ENCODE data around the gene LONRF2.

DNA sequence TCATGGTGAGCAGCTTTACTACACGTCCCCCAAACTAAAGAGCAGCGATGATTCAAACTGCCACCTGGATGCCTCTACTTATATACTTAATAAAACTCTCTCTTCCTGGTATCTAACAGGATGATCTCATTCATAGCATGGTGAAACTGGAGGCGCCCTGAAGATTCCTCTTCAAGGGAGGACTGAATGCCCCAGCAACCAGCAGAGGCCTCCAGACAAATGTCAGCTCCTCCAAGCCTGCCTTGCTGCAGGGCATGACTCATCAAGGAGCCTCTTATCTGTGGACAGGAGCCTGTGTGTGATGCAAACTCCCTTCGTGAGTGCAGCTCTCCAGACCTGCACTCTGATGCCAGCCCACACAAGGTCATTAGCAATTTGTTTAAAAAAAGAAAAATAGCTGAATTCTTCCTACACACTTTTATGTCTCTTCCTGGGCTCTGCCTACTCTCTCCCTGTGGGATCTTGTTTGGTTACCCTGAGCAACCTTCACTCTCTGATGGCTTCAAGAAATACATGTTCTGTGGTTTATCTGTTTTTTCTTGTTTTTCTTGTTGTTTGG lies 30.2 kb downstream of the LONRF2 start:
- no peak for TF ChIP-seq ZNF317 (CRISPR knock-in tag; IDR thresholded peaks at IDR 0.05; ENCODE audit: borderline replicate concordance, low read depth)
- TF ChIP-seq, protein P1, sequence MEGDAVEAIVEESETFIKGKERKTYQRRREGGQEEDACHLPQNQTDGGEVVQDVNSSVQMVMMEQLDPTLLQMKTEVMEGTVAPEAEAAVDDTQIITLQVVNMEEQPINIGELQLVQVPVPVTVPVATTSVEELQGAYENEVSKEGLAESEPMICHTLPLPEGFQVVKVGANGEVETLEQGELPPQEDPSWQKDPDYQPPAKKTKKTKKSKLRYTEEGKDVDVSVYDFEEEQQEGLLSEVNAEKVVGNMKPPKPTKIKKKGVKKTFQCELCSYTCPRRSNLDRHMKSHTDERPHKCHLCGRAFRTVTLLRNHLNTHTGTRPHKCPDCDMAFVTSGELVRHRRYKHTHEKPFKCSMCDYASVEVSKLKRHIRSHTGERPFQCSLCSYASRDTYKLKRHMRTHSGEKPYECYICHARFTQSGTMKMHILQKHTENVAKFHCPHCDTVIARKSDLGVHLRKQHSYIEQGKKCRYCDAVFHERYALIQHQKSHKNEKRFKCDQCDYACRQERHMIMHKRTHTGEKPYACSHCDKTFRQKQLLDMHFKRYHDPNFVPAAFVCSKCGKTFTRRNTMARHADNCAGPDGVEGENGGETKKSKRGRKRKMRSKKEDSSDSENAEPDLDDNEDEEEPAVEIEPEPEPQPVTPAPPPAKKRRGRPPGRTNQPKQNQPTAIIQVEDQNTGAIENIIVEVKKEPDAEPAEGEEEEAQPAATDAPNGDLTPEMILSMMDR (IDR thresholded peaks at IDR 0.05), result no peak
- TF ChIP-seq, protein P2, sequence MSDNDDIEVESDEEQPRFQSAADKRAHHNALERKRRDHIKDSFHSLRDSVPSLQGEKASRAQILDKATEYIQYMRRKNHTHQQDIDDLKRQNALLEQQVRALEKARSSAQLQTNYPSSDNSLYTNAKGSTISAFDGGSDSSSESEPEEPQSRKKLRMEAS (CRISPR knock-in tag; IDR thresholded peaks at IDR 0.05), result no peak
- no peak for TF ChIP-seq IRF2 (CRISPR knock-in tag; IDR thresholded peaks at IDR 0.05; ENCODE audit: borderline replicate concordance, low read depth)
- TF ChIP-seq, protein P3, sequence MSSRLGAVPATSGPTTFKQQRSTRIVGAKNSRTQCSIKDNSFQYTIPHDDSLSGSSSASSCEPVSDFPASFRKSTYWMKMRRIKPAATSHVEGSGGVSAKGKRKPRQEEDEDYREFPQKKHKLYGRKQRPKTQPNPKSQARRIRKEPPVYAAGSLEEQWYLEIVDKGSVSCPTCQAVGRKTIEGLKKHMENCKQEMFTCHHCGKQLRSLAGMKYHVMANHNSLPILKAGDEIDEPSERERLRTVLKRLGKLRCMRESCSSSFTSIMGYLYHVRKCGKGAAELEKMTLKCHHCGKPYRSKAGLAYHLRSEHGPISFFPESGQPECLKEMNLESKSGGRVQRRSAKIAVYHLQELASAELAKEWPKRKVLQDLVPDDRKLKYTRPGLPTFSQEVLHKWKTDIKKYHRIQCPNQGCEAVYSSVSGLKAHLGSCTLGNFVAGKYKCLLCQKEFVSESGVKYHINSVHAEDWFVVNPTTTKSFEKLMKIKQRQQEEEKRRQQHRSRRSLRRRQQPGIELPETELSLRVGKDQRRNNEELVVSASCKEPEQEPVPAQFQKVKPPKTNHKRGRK (CRISPR knock-in tag; IDR thresholded peaks at IDR 0.05; ENCODE audit: borderline replicate concordance), result no peak
- TF ChIP-seq NFYB (CRISPR knock-in tag; conservative IDR thresholded peaks at IDR 0.05; ENCODE audit: low read depth), result no peak
- TF ChIP-seq, protein P4, sequence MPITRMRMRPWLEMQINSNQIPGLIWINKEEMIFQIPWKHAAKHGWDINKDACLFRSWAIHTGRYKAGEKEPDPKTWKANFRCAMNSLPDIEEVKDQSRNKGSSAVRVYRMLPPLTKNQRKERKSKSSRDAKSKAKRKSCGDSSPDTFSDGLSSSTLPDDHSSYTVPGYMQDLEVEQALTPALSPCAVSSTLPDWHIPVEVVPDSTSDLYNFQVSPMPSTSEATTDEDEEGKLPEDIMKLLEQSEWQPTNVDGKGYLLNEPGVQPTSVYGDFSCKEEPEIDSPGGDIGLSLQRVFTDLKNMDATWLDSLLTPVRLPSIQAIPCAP (CRISPR knock-in tag; IDR thresholded peaks at IDR 0.05), result no peak
- TF ChIP-seq CBFB (CRISPR knock-in tag; IDR thresholded peaks at IDR 0.05; ENCODE audit: low read depth), result no peak
- no peak for TF ChIP-seq ZNF423 (CRISPR knock-in tag; IDR thresholded peaks at IDR 0.05)
- no peak for TF ChIP-seq ZNF121 (CRISPR knock-in tag; IDR thresholded peaks at IDR 0.05)
- TF ChIP-seq NR3C1 (CRISPR knock-in tag; conservative IDR thresholded peaks at IDR 0.05; ENCODE audit: low read depth), result no peak
- TF ChIP-seq, protein P5, sequence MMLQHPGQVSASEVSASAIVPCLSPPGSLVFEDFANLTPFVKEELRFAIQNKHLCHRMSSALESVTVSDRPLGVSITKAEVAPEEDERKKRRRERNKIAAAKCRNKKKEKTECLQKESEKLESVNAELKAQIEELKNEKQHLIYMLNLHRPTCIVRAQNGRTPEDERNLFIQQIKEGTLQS (CRISPR knock-in tag; conservative IDR thresholded peaks at IDR 0.05), result no peak
- no peak for TF ChIP-seq FOXK1 (CRISPR knock-in tag; IDR thresholded peaks at IDR 0.05)

Data from WTC11 (cell line).